GM20000 (cell line): Measurements from ENCODE around the gene PMM2.

ENCODE experiments used
- DNase-seq: peaks from one replicate; pipeline ENCODE4 v3.0.0; 2012; ENCODE audit warnings: low spot score
- CTCF ChIP-seq: IDR thresholded peaks from 2 replicates; pipeline ENCODE4 v1.5.1; 2012; ENCODE audit warnings: mild to moderate bottlenecking, control low read depth; ENCODE audit errors: extremely low read depth, missing control alignments

Gene PMM2

GRCh38 chr16:8859913-8860881 is 62.6 kb downstream of the PMM2 start:
- no peak for TF ChIP-seq CTCF
- no peak for DNase-seq

DNA sequence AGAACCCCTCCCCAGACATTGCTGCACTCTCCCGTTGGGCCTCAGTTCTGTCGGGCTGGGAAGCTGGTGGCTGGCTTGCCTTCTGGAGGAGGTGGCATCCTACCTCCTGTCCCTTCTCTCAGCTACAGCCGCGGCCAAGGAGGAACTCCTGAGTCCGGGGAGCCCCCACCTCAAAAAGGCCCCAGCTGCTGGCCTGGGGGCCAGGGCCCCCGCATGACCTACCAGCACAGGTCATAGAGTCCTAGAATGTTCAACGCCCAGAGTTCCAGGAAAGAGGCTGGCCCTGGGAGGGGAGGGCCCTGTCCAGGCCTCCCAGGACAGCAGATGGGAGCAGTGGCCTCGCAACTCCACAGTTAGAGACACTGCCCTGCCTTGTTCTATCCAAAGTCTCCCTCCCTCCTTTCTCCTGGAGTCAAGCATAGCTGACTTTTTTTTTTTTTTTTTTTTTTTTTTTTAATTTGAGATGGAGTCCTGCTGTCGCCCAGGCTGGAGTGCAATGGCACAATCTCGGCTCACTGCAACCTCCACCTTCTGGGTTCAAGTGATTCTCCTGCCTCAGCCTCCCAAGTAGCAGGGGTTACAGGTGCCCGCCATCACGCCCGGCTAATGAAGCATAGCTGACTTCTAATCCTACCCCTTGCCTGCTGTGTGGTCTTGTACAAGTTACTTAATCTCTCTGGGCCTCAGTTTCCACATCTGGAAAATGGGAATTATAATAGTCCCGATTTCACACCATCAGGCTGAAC is 64.1 kb downstream of the PMM2 start:
- no peak for DNase-seq
- TF ChIP-seq CTCF, result no peak

- no peak for DNase-seq
- TF ChIP-seq CTCF, result no peak
Observed at GRCh38 chr16:8862309-8863130, 64.9 kb downstream of the PMM2 start.

DNA sequence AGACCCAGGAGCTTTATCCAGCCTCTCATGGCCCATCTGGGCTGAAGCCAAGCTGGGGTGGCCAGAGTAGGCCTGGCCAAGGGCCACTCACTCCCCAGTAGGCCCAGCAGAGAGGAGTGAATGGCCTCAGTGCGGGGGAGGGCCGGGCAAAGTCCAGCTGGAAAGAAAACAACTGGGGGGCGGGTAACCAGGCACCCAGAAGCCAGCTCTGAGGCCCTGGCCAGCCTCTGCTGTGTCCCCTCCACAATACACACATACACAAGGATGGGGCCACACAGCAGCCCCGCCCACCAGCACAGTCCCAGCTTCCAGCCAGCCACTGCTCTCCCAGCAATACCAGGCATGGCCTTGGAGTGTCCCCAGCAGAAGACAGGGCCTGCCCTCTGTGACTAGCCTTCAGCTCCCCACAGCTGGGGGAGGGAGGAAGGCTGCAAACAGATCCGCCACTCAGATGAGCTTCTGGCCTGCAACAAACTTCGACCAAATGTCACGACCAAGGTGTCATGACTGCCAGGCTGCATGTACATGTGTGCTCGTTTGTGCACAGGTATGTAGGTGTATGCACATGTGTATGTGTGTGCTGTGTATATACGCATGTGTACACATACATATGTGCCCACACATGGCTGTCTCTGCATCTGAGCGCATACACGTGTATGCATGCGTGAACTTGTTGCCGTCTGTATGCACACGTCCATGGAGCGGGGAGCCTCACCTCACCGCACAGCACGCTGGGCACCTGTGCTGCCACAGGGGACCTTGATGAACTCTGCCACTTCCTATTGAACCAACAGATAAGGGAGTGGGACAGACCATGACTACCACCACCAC is 66.2 kb downstream of the PMM2 start:
- no peak for DNase-seq
- no peak for TF ChIP-seq CTCF

GRCh38 chr16:8864480-8865110 is 67.0 kb downstream of the PMM2 start:
- no peak for TF ChIP-seq CTCF
- DNase-seq, result no peak

DNA sequence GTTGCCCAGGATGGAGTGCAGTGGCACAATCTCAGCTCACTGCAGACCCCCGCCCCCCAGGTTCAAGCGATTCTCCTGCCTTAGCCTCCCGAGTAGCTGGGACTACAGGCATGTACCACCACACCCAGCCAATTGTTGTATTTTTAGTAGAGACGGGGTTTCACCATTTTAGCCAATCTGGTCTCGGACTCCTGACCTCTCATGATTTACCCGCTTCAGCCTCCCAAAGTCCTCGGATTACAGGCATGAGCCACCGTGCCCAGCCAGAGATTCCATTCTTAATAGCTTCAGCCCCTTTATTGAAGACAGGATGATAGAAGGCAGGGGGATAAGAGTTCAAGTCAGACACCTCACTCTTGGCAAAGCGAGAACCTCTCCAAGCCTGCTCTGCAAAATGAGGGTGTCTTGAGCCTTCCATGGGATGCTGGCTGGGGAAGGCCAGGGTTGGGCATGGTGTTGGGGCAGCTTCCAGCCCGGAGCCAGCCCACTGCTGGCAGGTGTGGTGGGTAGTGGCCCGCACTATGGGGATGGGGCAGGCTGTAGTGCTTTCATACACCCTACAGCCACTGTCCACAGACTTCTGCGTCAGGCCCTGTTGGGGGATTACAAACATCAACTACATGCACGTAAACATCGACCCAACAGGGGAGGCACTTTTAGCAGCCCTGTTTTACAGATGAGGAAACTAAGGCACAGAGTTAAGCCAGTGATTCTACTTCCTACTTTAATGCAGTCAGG is 67.7 kb downstream of the PMM2 start:
- TF ChIP-seq CTCF, result no peak
- no peak for DNase-seq
